Cardiac ventricle fibroblast (primary cell): Measurements from ENCODE around the gene USP9Y. TPM values are rescaled to one million over a fixed set of nuclear protein-coding genes. Genes with fewer than 3 reads are reported as not detected.

Experiments used
- total RNA-seq: library from RNA; depleted of rRNA; stranded (reverse); fragments of >200 nt; gene quantifications from 2 replicates; pipeline ENCODE4 v1.2.3, GENCODE V29; 2015

The USP9Y gene, protein sequence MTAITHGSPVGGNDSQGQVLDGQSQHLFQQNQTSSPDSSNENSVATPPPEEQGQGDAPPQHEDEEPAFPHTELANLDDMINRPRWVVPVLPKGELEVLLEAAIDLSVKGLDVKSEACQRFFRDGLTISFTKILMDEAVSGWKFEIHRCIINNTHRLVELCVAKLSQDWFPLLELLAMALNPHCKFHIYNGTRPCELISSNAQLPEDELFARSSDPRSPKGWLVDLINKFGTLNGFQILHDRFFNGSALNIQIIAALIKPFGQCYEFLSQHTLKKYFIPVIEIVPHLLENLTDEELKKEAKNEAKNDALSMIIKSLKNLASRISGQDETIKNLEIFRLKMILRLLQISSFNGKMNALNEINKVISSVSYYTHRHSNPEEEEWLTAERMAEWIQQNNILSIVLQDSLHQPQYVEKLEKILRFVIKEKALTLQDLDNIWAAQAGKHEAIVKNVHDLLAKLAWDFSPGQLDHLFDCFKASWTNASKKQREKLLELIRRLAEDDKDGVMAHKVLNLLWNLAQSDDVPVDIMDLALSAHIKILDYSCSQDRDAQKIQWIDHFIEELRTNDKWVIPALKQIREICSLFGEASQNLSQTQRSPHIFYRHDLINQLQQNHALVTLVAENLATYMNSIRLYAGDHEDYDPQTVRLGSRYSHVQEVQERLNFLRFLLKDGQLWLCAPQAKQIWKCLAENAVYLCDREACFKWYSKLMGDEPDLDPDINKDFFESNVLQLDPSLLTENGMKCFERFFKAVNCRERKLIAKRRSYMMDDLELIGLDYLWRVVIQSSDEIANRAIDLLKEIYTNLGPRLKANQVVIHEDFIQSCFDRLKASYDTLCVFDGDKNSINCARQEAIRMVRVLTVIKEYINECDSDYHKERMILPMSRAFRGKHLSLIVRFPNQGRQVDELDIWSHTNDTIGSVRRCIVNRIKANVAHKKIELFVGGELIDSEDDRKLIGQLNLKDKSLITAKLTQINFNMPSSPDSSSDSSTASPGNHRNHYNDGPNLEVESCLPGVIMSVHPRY (N-terminal part only)
- total RNA-seq = 11.7 and 15.3 TPM in 2 replicates

DNA sequence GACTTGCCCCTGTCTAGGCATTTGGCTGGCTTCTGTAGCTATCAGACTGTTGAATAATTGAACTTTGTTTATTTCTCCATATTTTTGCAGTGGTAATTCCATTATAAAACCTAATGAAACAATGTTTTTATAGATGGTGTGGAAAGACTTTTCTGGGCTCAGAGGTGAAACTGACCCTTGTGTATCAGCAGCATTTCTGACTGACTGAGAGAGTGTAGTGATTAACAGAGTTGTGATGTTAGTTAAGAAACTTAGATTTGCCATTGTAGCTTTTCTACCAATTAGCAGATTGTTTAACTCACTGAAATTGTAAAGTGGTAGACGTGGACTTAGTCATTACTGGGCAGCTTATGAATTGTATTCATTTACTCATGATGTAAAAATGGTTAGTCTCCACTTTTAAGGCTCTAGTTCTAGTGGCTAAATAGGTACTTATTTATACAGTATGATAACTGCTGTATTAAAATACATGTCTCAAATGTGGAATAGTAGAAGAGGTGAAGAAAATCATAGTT lies at the start of gene USP9Y:
Gene USP9Y, plus strand, starts transcription at position 51 of the 515 bp plus-strand sequence. CDS start 8,217 bp downstream, outside the sequence.

GRCh38 chrY:12904618-12905516 lies 203.8 kb downstream of the USP9Y start, which contains the start of gene DDX3Y:
DDX3Y (plus strand) TSS chrY:12904868; CDS start chrY:12904937, 69 bp downstream.

Other genes with a start within 250 kb of the USP9Y start
- gene DDX3Y, start 203.6 kb downstream of the USP9Y start, total RNA-seq = 33.9 and 34.2 TPM in 2 replicates